ENCODE data around the gene GUK1.

GUK1 gene

GRCh38 chr1:228148196-228148861, 8.2 kb downstream of the GUK1 start:
- no peaks in the 10 kb centered on the region for H3K27me3 ChIP-seq (ENCODE audit: insufficient read depth, poor library complexity, severe bottlenecking)

GRCh38 chr1:228148935-228149405, 8.9 kb downstream of the GUK1 start:
- no peak overlapping the region for H3K27ac ChIP-seq (replicated peaks)
- TF ChIP-seq SPI1 (IDR thresholded peaks at IDR 0.05; ENCODE audit: borderline replicate concordance, low read depth): no peak
- no peak for TF ChIP-seq CTCF (IDR thresholded peaks at IDR 0.05; ENCODE audit: insufficient read depth, low read length)
- no peak for TF ChIP-seq POLR2AphosphoS5 (IDR thresholded peaks at IDR 0.05; ENCODE audit: low read depth)
- TF ChIP-seq REST (IDR thresholded peaks at IDR 0.05; ENCODE audit: insufficient replicate concordance, low read depth): no peak
- no peak for TF ChIP-seq GABPA (IDR thresholded peaks at IDR 0.05; ENCODE audit: low read depth)
- H3K4me3 ChIP-seq (replicated peaks; ENCODE audit: insufficient read depth, low read length): no peak overlapping the region
- DNase-seq (ENCODE audit: low read depth in 1 of 2, low spot score in 1 of 2): no peak
- no peaks in the 10 kb centered on the region for H3K27me3 ChIP-seq (ENCODE audit: insufficient read depth, poor library complexity, severe bottlenecking)

More at GRCh38 chr1:228148196-228148861, 8.2 kb downstream of the GUK1 start:
- no peak overlapping the region for H3K27ac ChIP-seq (replicated peaks)
- TF ChIP-seq POLR2AphosphoS5 (IDR thresholded peaks at IDR 0.05; ENCODE audit: low read depth): no peak
- TF ChIP-seq SPI1 (IDR thresholded peaks at IDR 0.05; ENCODE audit: borderline replicate concordance, low read depth): no peak
- TF ChIP-seq CTCF (IDR thresholded peaks at IDR 0.05; ENCODE audit: insufficient read depth, low read length): no peak
- no peak for TF ChIP-seq GABPA (IDR thresholded peaks at IDR 0.05; ENCODE audit: low read depth)
- no peak for DNase-seq (ENCODE audit: low read depth in 1 of 2, low spot score in 1 of 2)
- H3K4me3 ChIP-seq (replicated peaks; ENCODE audit: insufficient read depth, low read length): no peak overlapping the region

- TF ChIP-seq POLR2AphosphoS5 (IDR thresholded peaks at IDR 0.05; ENCODE audit: low read depth): no peak
- TF ChIP-seq GABPA (IDR thresholded peaks at IDR 0.05; ENCODE audit: low read depth): no peak
- no peak for TF ChIP-seq CTCF (IDR thresholded peaks at IDR 0.05; ENCODE audit: insufficient read depth, low read length)
- TF ChIP-seq SPI1 (IDR thresholded peaks at IDR 0.05; ENCODE audit: borderline replicate concordance, low read depth): no peak
- TF ChIP-seq REST (IDR thresholded peaks at IDR 0.05; ENCODE audit: insufficient replicate concordance, low read depth): no peak
- Histone ChIP-seq H3K4me3 (replicated peaks; ENCODE audit: insufficient read depth, low read length) (no peak within 1 kb of the TSS), H3K27ac (replicated peaks) (no peak within 1 kb of the TSS), H3K27me3 (ENCODE audit: insufficient read depth, poor library complexity, severe bottlenecking) (no peaks in the 10 kb centered on the region)
- DNase-seq (ENCODE audit: low read depth in 1 of 2, low spot score in 1 of 2): no peak
Observed at GRCh38 chr1:228149406-228150119, 9.5 kb downstream of the GUK1 start, which contains the start of gene GJC2. Gene GJC2, plus strand, starts transcription at chr1:228149930. Its CDS starts 7,829 bp downstream, at chr1:228157759.

All from HL-60 (cell line).